Stimulated activated CD4-positive, alpha-beta T cell treated with anti-CD3 and anti-CD28 coated beads, TNF-alpha, amount 100 ng/mL, for 4 hours (primary cell): ENCODE measurements around the gene ITPRIPL2.

Experiments used
- DNase-seq, 3 experiments: peaks; one replicate each; pipeline ENCODE4 v3.0.0-alpha.2; 2020; ENCODE audit warnings: low read depth in 3 of 3

Gene ITPRIPL2

GRCh38 chr16:19119564-19119963 lies 5.8 kb downstream of the ITPRIPL2 start:
- DNase-seq = no peak

GRCh38 chr16:19123535-19124178 lies 9.9 kb downstream of the ITPRIPL2 start:
- no peak for DNase-seq

DNA sequence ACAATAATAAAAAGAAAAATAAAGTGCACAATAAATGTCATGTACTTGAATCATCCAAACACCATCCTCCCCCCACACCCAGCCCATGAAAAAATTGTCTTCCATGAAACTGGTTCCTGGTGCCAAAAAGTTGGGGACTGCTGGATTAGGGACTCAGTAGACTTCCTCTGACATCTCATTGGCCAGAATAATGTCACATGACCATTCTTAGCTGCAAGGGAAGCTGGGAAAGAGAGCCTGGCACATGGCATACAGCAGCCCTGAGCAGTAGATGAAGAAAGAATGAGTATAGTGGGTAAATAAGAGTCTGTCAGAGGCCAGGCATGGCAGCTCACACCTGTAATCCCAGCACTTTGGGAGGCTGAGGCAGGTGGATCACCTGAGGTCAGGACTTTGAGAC lies 12.5 kb downstream of the ITPRIPL2 start:
- no peak for DNase-seq

- DNase-seq = no peak
Measured at GRCh38 chr16:19127205-19127604, 13.4 kb downstream of the ITPRIPL2 start.

- DNase-seq = no peak
Measured at GRCh38 chr16:19127674-19128131, 13.9 kb downstream of the ITPRIPL2 start.

DNA sequence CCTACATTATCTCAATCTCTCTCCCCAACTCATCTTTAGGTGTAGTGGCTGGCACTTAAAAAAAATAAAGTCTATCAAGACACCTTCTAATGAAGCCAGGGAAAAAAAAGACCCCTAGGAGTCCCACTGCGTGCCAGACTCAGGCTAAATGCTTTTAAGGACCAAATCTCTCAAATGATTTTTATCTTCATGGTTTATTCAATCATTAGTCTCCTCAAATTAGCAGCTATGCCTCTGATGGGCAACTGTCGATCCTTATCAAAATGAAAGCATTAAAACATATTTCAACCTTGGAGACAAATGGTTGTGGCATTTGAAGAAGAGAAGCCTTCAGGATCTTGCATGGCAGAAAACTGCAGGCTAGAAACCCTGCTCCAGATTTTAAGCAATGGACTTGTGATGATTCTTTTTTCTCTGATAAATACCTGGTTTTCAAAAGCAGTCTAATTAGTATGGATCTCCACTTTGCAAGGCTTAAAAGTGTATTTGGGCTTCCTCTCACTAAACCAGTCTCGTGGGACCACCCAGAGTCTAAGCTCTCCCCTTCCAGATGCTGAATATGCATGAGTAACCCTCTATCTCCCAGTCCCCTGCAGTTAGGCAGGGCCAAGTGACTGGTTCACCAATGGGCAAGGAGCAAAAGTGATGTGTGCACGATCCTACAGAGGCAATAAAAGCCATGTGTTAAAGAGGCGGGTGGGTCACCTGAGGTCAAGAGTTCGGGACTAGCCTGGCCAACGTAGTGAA lies 14.9 kb downstream of the ITPRIPL2 start:
- no peak for DNase-seq

GRCh38 chr16:19130385-19130784 lies 16.6 kb downstream of the ITPRIPL2 start:
- DNase-seq = no peak

DNA sequence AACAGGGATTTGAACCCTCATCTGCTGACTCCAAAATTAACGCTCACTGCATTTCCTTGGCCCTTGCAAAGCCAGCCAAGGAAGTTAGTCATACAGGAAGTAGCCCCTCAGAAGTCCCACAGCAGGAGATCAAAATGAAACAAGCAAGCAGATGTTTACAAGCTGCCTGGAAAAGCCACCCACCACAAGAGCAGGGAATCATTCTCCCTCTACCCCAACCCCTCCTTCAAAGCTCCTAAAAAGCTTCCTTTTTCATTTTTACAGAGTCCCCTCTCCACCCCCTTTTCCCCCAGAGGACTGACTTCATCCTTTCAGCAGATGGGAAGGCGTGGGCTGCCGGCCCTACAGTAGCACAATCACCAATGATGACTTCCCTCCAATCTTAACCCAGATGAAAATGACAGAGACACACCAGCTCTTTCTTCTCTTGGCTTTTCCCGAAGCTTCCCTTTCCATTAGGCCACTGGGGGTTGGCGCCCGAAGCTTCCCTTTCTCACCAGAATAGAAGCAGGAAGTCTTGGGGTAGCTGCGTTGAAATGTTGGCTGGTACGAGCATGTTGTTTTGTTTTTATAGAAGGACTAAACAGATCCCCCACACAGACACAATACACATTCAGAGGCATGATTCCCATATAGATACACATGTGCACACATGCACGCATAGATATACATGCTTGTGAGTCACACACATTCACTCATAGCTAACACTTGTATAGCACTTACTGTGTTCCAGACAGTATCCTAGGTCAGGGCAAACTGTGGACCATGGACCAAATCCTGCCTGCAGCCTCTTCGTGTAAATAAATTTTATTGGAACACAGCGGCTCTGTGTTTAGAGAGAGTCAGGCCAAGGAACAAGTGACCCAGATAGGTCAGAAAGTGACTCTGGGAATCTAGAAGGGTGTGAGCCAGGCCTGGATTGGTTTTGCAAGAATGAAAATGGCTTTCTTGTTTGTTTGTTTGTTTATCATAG lies 17.4 kb downstream of the ITPRIPL2 start:
- DNase-seq = no peak

DNA sequence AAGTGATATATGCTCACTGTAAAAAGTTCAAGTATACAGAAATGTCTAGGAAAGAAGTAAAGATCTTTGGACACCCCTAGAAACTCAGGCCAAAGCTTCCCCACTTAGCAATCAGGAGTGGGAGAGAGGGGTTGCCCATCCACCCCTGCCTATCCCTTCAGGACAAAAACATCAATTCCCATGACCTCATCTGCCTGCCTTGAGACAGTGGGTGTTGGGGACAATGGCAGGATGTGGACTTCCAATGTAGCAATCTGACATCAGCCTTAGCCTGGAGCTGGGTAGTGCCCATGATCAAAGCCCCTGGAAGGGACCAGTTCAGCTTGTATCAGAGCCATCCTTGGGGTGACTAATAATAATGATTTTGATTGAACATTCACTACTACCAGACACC lies 18.1 kb downstream of the ITPRIPL2 start:
- no peak for DNase-seq

DNA sequence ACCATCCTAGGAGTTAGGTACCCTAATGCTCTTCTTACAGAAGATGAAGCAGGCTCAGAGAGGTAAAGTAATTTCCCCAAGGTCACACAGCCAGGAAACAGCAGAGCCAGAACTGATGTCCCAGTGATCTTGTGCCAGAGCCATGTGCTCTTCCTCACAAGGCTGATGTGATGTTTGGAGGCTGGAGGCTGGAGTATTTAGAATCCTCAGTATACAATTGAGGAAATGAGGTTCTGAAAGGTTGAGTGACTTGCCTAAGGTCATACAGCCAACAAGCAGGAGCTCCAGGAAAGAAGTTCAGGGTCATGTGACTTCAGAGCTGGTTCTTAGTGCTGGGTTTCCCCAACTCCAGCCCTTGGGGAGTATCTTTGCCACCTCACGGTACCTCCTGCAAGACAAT lies 18.5 kb downstream of the ITPRIPL2 start:
- DNase-seq = no peak

DNA sequence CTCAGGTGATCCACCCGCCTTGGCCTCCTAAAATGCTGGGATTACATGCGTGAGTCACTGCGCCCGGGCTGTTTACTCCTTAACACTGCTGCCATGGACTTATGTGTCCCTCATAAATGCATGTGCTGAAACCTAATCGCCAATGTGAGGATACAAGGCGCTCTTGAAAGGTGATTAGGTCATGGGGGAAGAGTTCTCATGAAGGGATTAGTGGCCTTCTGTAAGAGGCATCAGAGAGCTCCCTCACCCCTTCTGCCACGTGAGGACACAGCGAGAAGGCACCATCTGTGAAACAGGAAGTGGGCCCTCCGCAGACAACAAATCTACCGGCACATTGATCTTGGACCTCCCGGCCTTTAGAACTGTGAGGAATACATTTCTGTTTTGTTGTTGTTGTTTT lies 19.1 kb downstream of the ITPRIPL2 start:
- DNase-seq = no peak

- no peak for DNase-seq
Measured at GRCh38 chr16:19133600-19133999, 19.8 kb downstream of the ITPRIPL2 start.

- DNase-seq = no peak
Measured at GRCh38 chr16:19135201-19135842, 21.6 kb downstream of the ITPRIPL2 start.

- no peak for DNase-seq
Measured at GRCh38 chr16:19135896-19136438, 22.2 kb downstream of the ITPRIPL2 start.

DNA sequence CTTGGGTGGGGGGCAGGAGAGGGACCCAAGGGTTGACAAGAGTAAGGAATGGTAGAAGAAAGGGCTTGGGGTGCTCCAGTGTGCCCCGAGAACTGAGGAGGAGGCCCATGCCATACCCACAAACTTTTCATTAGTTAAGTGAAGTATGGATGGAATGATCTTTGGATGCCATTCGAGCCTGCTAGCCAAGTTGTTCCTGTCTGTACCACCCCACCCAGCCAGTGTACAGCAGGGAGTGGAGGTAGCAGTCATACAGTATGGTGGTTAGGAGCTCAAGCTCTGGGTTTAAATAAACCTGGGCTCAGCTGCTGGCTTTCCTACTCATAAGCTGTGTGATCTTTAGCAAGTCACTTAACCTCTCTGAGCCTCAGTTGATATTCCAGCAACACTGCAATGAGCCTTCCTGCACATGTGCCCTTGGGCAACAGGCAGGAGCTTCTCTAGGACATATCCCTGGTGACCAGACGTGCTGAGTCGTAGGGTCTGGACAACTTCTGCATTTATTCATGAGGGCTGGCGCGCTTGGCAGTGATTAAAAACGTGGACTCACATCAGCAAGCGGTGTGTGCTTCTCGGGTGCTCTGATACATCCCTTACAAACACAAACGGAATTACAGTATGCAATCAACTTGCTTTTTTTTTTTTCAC lies 22.9 kb downstream of the ITPRIPL2 start:
- no peak for DNase-seq

DNA sequence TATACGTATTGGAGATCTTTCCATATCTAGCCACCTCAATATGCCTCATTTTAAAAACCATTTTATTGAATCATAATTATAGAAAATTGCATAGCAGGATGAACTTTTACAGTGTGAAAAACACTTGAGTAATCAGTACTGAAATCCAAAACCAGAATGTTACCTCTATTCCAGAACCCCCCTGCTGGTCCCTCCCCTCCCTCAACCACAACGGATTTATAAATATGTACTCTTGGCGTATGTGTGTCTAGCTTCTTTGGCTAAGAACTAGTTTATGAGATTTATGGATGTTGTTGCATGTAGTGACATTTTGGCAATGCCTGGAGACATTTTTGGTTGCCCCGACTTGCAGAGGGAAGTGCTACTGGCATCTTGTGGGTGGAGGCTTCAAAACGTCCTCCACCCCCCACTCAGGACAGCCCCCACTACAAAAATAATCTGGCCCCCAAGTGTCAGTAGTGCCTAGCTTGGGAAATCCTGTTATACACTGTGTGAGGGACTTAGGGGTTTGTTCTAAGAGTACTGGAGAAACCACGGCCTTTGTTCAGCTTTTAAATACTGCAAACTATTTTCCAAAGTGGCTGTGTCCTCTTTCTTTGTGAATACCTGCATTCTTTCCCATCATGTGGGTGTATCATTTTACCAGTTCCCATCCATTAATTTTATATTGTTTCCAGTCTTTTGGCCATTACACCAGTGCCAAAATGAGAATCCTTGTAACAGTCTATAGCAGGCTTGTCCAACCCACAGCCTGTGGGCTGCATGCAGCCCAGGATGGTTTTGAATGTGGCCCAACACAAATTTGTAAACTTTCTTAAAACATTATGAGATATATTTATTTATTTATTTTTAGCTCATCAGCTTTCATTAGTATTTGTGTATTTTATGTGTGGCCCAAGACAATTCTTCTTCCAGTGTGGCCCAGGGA lies 23.7 kb downstream of the ITPRIPL2 start:
- DNase-seq = no peak

DNA sequence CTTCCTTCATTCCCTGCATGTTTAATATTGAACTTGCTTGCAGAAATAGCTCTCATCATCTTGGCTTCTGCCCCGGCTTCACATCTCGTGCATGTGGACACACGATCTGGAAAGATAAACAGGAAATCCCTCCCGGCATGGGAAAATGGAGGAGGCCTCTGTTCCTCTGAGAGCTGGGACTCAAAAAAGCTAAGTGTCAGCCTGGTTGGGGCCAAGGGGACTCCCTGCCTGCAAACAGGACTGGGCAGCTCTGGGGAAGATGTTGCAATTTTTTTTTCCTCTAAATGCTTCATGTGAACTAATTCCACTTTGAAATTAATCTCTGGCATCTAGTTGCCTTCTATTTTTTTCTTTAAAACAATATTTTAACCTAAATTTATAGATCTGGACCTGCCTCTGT lies 24.8 kb downstream of the ITPRIPL2 start:
- DNase-seq = no peak

DNA sequence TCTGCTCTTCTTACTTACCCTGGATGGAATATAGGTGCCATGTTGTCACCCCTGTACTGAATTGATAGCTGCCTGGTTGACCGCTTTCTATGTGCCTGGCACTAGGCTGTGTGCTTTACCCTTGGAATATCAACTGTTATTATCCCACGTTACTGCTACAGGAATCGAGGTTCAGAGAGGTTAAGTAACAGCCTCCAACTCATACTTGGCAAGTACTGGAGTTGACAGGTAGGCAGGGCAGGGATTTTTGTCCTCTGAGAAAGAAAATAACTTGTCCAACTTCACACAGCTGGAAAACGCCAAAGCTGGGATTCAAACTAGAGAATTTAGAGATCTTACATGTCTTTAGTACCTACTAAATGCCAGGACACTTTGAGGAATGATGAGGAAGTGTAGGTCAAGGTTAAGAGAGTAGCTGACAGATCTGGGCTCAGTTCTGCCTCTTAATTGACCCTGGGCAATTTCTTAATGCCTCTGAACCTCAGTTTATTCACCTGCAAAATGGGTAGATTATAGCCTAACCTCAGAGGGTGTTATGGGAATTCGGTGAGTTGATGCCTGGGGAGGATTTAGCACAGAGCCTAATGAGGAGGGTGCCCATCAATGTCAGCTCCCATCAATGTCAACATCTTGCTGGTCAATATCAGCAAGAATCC lies 25.8 kb downstream of the ITPRIPL2 start:
- DNase-seq = no peak

DNA sequence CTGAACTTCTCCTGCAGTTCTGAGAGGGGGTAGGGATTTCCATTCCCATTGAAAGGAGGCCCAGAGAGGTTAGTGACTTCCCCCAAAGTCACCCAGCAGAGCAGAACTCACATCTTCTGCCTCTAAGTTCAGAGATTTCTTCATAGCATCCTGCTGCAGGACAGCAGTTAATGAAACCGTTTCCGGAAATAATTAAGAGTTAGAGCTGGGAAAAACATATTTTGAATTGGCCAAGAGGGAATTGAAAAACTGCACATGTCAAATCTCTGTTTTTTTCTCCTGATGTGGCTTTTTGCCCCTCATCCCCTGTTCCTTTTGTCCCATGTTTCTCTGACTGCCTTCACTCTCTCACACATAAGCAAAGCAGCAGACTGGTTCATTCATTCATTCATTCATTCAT lies 26.6 kb downstream of the ITPRIPL2 start:
- DNase-seq = no peak
